WTC11 (cell line): ENCODE data around the gene TRIB2. TPM values are rescaled to one million over a fixed set of nuclear protein-coding genes. Genes with fewer than 3 reads are reported as not detected.

Source experiments
- ATAC-seq: fragments of 200-7000 bp; cut with Tn5 transposase; 2 replicates; pipeline ENCODE4 v1.10.0; 2021; ENCODE audit warnings: mild to moderate bottlenecking, moderate library complexity
- CTCF ChIA-PET: fragments of 300-600 bp; sonication (Branson Sonifier 250); formaldehyde crosslinking; loops from one replicate; lab custom pipeline; 2021; ENCODE audit warnings: antibody characterized with exemption; lab: Charles Lee
- POLR2A ChIA-PET: fragments of 350-600 bp; sonication (Branson Sonifier 250); formaldehyde crosslinking; loops from one replicate; lab custom pipeline; 2021; ENCODE audit warnings: antibody characterized with exemption; lab: Charles Lee
- DNase-seq: peaks from one replicate; pipeline ENCODE4 v3.0.0; 2021; ENCODE audit warnings: low spot score
- H3K27ac Mint-ChIP-seq: 2 replicates; pipeline ENCODE4 v1.8.0; 2021; ENCODE audit warnings: mixed read lengths
- H3K27me3 Mint-ChIP-seq: 2 replicates; pipeline ENCODE4 v1.8.0; 2021; ENCODE audit warnings: low read depth, mild to moderate bottlenecking, moderate library complexity, mixed read lengths
- H3K36me3 Mint-ChIP-seq: 2 replicates; pipeline ENCODE4 v1.8.0; 2021; ENCODE audit warnings: mixed read lengths
- H3K4me1 Mint-ChIP-seq: 2 replicates; pipeline ENCODE4 v1.8.0; 2022; ENCODE audit warnings: mixed read lengths
- H3K4me3 Mint-ChIP-seq: 2 replicates; pipeline ENCODE4 v1.8.0; 2021; ENCODE audit warnings: mild to moderate bottlenecking, moderate library complexity, mixed read lengths
- H3K9me3 Mint-ChIP-seq: 2 replicates; pipeline ENCODE4 v1.8.0; 2021; ENCODE audit warnings: mixed read lengths
- ATF1 ChIP-seq: sonication (generic); formaldehyde crosslinking; IDR thresholded peaks from 2 replicates; pipeline ENCODE4 v1.8.1; 2023; ENCODE audit warnings: mild to moderate bottlenecking, moderate library complexity, missing genetic modification reagents
- FOXK1 ChIP-seq: sonication (generic); formaldehyde crosslinking; IDR thresholded peaks from 2 replicates; pipeline ENCODE4 v1.8.0; 2022; ENCODE audit warnings: mild to moderate bottlenecking, moderate library complexity, missing genetic modification reagents
- KAT7 ChIP-seq: sonication (generic); formaldehyde crosslinking; IDR thresholded peaks from 2 replicates; pipeline ENCODE4 v1.8.1; 2023; ENCODE audit warnings: missing genetic modification reagents, mild to moderate bottlenecking, borderline replicate concordance
- NR2C2 ChIP-seq: sonication (generic); formaldehyde crosslinking; IDR thresholded peaks from 2 replicates; pipeline ENCODE4 v1.8.0; 2022; ENCODE audit warnings: mild to moderate bottlenecking, missing genetic modification reagents
- TEAD1 ChIP-seq: sonication (generic); formaldehyde crosslinking; IDR thresholded peaks from 2 replicates; pipeline ENCODE4 v1.8.0; 2022; ENCODE audit warnings: mild to moderate bottlenecking, missing genetic modification reagents
- ZNF396 ChIP-seq: fragments of 250-450 bp; sonication (Bioruptor Pico); IDR thresholded peaks from 2 replicates; pipeline ENCODE4 v1.8.0; 2021; ENCODE audit warnings: mild to moderate bottlenecking, moderate library complexity, borderline replicate concordance
- ZNF423 ChIP-seq: fragments of 250-450 bp; sonication (Bioruptor Pico); IDR thresholded peaks from 2 replicates; pipeline ENCODE4 v2.1.2; 2022; ENCODE audit warnings: mild to moderate bottlenecking, moderate library complexity
- total RNA-seq: library from RNA; stranded (reverse); gene quantifications from 3 replicates; pipeline ENCODE4 v1.2.3, GENCODE V29; 2021
- TF ChIP-seq, protein P1 (sequence below): sonication (generic); formaldehyde crosslinking; IDR thresholded peaks from 2 replicates; pipeline ENCODE4 v1.8.0; 2023; ENCODE audit warnings: missing genetic modification reagents, mild to moderate bottlenecking, borderline replicate concordance
- TF ChIP-seq, protein P2 (sequence below): sonication (generic); formaldehyde crosslinking; IDR thresholded peaks from 2 replicates; pipeline ENCODE4 v1.8.1; 2023; ENCODE audit warnings: mild to moderate bottlenecking, moderate library complexity, missing genetic modification reagents
- TF ChIP-seq, protein P3 (sequence below): sonication (generic); formaldehyde crosslinking; IDR thresholded peaks from 2 replicates; pipeline ENCODE4 v1.8.0; 2023; ENCODE audit warnings: missing genetic modification reagents
- TF ChIP-seq, protein P4 (sequence below): sonication (generic); formaldehyde crosslinking; IDR thresholded peaks from 2 replicates; pipeline ENCODE4 v1.8.1; 2023; ENCODE audit warnings: mild to moderate bottlenecking, missing genetic modification reagents, moderate library complexity
- TF ChIP-seq, protein P5 (sequence below): fragments of 250-450 bp; sonication (Bioruptor Pico); IDR thresholded peaks from 2 replicates; pipeline ENCODE4 v2.1.2; 2022; ENCODE audit warnings: mild to moderate bottlenecking, moderate library complexity
- TF ChIP-seq, protein P6 (sequence below): sonication (generic); formaldehyde crosslinking; IDR thresholded peaks from 2 replicates; pipeline ENCODE4 v1.8.1; 2023; ENCODE audit warnings: mild to moderate bottlenecking, missing genetic modification reagents

TRIB2 gene
- total RNA-seq, 1 experiment from 2014 or later, result 89.3 TPM

DNA sequence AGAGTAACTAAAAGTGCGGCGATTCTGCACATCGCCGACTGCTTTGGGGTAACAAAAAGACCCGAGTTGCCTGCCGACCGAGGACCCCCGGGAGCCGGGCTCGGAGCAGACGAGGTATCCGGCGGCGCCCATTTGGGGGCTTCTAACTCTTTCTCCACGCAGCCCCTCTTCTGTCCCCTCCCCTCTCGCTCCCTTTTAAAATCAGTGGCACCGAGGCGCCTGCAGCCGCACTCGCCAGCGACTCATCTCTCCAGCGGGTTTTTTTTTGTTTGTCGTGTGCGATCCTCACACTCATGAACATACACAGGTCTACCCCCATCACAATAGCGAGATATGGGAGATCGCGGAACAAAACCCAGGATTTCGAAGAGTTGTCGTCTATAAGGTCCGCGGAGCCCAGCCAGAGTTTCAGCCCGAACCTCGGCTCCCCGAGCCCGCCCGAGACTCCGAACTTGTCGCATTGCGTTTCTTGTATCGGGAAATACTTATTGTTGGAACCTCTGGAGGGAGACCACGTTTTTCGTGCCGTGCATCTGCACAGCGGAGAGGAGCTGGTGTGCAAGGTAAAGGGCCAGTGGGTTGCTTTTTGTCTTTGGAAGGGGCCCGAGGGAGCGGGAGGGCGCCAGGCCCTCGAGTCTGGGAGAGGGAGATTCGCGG, 1.4 kb downstream of the TRIB2 start:
- Mint-ChIP-seq H3K9me3 (peaks cover 4% of the 10 kb centered on the region), H3K27ac (peak overlapping the region; percentile 94), H3K4me3 (peak overlapping the region; percentile 98), H3K36me3 (peaks cover 11% of the 10 kb centered on the region), H3K4me1 (peaks cover 55% of the 10 kb centered on the region), H3K27me3 (peaks cover 5% of the 10 kb centered on the region; the same call in 1 of the 2 replicates)
- TF ChIP-seq, protein P1, sequence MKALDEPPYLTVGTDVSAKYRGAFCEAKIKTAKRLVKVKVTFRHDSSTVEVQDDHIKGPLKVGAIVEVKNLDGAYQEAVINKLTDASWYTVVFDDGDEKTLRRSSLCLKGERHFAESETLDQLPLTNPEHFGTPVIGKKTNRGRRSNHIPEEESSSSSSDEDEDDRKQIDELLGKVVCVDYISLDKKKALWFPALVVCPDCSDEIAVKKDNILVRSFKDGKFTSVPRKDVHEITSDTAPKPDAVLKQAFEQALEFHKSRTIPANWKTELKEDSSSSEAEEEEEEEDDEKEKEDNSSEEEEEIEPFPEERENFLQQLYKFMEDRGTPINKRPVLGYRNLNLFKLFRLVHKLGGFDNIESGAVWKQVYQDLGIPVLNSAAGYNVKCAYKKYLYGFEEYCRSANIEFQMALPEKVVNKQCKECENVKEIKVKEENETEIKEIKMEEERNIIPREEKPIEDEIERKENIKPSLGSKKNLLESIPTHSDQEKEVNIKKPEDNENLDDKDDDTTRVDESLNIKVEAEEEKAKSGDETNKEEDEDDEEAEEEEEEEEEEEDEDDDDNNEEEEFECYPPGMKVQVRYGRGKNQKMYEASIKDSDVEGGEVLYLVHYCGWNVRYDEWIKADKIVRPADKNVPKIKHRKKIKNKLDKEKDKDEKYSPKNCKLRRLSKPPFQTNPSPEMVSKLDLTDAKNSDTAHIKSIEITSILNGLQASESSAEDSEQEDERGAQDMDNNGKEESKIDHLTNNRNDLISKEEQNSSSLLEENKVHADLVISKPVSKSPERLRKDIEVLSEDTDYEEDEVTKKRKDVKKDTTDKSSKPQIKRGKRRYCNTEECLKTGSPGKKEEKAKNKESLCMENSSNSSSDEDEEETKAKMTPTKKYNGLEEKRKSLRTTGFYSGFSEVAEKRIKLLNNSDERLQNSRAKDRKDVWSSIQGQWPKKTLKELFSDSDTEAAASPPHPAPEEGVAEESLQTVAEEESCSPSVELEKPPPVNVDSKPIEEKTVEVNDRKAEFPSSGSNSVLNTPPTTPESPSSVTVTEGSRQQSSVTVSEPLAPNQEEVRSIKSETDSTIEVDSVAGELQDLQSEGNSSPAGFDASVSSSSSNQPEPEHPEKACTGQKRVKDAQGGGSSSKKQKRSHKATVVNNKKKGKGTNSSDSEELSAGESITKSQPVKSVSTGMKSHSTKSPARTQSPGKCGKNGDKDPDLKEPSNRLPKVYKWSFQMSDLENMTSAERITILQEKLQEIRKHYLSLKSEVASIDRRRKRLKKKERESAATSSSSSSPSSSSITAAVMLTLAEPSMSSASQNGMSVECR (CRISPR knock-in tag), result 0 out of 2 replicates have a peak, but pooled peaks have one; percentile 16
- TF ChIP-seq NR2C2, result no peak
- TF ChIP-seq, protein P2, sequence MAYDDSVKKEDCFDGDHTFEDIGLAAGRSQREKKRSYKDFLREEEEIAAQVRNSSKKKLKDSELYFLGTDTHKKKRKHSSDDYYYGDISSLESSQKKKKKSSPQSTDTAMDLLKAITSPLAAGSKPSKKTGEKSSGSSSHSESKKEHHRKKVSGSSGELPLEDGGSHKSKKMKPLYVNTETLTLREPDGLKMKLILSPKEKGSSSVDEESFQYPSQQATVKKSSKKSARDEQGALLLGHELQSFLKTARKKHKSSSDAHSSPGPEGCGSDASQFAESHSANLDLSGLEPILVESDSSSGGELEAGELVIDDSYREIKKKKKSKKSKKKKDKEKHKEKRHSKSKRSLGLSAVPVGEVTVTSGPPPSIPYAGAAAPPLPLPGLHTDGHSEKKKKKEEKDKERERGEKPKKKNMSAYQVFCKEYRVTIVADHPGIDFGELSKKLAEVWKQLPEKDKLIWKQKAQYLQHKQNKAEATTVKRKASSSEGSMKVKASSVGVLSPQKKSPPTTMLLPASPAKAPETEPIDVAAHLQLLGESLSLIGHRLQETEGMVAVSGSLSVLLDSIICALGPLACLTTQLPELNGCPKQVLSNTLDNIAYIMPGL, result peak; percentile 47; the same call in 1 of the 2 replicates
- TF ChIP-seq, protein P3, sequence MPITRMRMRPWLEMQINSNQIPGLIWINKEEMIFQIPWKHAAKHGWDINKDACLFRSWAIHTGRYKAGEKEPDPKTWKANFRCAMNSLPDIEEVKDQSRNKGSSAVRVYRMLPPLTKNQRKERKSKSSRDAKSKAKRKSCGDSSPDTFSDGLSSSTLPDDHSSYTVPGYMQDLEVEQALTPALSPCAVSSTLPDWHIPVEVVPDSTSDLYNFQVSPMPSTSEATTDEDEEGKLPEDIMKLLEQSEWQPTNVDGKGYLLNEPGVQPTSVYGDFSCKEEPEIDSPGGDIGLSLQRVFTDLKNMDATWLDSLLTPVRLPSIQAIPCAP (CRISPR knock-in tag), result no peak
- TF ChIP-seq KAT7, result peak; percentile 76; the same call in 1 of the 2 replicates
- 0 out of 2 replicates have a peak, but pooled peaks have one; percentile 9 for TF ChIP-seq TEAD1 (CRISPR knock-in tag)
- TF ChIP-seq, protein P4, sequence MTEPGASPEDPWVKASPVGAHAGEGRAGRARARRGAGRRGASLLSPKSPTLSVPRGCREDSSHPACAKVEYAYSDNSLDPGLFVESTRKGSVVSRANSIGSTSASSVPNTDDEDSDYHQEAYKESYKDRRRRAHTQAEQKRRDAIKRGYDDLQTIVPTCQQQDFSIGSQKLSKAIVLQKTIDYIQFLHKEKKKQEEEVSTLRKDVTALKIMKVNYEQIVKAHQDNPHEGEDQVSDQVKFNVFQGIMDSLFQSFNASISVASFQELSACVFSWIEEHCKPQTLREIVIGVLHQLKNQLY (CRISPR knock-in tag), result no peak
- TF ChIP-seq, protein P5, sequence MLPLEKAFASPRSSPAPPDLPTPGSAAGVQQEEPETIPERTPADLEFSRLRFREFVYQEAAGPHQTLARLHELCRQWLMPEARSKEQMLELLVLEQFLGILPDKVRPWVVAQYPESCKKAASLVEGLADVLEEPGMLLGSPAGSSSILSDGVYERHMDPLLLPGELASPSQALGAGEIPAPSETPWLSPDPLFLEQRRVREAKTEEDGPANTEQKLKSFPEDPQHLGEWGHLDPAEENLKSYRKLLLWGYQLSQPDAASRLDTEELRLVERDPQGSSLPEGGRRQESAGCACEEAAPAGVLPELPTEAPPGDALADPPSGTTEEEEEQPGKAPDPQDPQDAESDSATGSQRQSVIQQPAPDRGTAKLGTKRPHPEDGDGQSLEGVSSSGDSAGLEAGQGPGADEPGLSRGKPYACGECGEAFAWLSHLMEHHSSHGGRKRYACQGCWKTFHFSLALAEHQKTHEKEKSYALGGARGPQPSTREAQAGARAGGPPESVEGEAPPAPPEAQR (CRISPR knock-in tag), result no peak
- DNase-seq, result no peak
- POLR2A ChIA-PET, result no interaction called here
- no peak for ATAC-seq
- CTCF ChIA-PET, result interaction anchor here (0.7 to 3.6 kb wide), 8 partner anchors 34 to 888 kb away, joined by 3 to 31 read pairs (median 6); no protein-coding TSS in a partner anchor

DNA sequence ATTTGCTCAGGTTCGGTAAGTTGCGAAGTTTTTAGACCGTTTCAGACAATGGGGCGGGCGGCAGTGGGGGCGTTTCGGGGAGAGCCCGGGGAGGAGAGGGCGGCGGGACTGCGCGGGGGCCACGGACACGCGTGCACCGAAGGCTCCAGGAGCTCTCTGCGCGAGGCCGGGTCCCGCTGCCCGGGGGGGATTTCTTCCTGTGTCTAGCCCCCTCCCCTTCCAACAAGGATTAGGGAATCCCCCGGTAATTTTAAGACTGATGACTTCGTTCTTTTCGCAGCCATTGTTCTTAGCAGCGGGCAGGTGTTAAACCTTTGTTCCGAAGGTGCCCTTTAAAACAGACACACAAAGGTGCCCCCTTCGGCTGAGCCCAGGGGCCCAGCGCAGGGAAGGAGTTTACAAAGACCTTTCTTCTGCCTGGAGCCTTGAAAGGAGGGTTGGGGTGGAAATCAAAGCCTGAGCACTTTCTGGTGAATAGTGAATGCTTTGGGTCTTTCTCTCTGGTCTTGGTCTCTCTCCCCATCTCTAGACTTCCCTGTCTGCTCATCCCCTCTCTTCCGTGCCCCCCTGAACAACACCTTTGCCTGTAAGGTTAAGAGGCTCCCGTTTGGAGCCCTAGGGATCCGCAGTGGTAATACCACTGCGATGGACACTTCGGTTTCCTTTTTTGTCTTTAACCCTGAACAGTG, 2.1 kb downstream of the TRIB2 start:
- Mint-ChIP-seq H3K27me3 (peaks cover 5% of the 10 kb centered on the region; the same call in 1 of the 2 replicates), H3K9me3 (peaks cover 4% of the 10 kb centered on the region), H3K36me3 (peaks cover 18% of the 10 kb centered on the region), H3K27ac (peak overlapping the region; percentile 94; the same call in 1 of the 2 replicates), H3K4me3 (peak overlapping the region; percentile 98), H3K4me1 (peaks cover 59% of the 10 kb centered on the region)
- ATAC-seq (peak; percentile 11), DNase-seq (no peak)
- TF ChIP-seq TEAD1 (CRISPR knock-in tag) (0 out of 2 replicates have a peak, but pooled peaks have one; percentile 6), ZNF396 (CRISPR knock-in tag) (no peak), ATF1 (CRISPR knock-in tag) (no peak), ZNF423 (CRISPR knock-in tag) (peak; percentile 65), FOXK1 (no peak), KAT7 (peak; percentile 62; the same call in 1 of the 2 replicates)
- TF ChIP-seq, protein P6, sequence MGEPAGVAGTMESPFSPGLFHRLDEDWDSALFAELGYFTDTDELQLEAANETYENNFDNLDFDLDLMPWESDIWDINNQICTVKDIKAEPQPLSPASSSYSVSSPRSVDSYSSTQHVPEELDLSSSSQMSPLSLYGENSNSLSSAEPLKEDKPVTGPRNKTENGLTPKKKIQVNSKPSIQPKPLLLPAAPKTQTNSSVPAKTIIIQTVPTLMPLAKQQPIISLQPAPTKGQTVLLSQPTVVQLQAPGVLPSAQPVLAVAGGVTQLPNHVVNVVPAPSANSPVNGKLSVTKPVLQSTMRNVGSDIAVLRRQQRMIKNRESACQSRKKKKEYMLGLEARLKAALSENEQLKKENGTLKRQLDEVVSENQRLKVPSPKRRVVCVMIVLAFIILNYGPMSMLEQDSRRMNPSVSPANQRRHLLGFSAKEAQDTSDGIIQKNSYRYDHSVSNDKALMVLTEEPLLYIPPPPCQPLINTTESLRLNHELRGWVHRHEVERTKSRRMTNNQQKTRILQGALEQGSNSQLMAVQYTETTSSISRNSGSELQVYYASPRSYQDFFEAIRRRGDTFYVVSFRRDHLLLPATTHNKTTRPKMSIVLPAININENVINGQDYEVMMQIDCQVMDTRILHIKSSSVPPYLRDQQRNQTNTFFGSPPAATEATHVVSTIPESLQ (CRISPR knock-in tag), result no peak
- TF ChIP-seq, protein P1 (CRISPR knock-in tag), result peak; percentile 35; the same call in 1 of the 2 replicates
- ChIA-PET POLR2A (no interaction called here), CTCF (interaction anchor here (1.6 to 3.3 kb wide), 3 partner anchors 163 to 889 kb away, joined by 3 to 31 read pairs (median 8); no protein-coding TSS in a partner anchor)
